Left lung (tissue), 10 donors: ENCODE results near the gene RABL3. TPM values are rescaled to one million over a fixed set of nuclear protein-coding genes. Genes with fewer than 3 reads are reported as not detected.

Source experiments
- ATAC-seq: fragments of 200-7000 bp; cut with Tn5 transposase; one replicate; pipeline ENCODE4 v1.9.1; 2020; ENCODE audit warnings: moderate library complexity
- DNase-seq, 4 donors: peaks; one replicate each; pipeline ENCODE4 v3.0.0-alpha.2; 2013 to 2020
- H3K27ac ChIP-seq, 2 donors: fragments of 200-600 bp; sonication (generic) in 1 of 2; one replicate each; pipeline versions ENCODE4 v1.5.0 to v1.8.0; 2020 to 2021
- H3K27me3 ChIP-seq, 2 donors: fragments of 200-600 bp; sonication (generic) in 1 of 2; one replicate each; pipeline versions ENCODE4 v1.5.0 to v1.8.0; 2020 to 2021
- H3K36me3 ChIP-seq, 2 donors: fragments of 200-600 bp; sonication (generic) in 1 of 2; one replicate each; pipeline versions ENCODE4 v1.5.0 to v1.8.0; 2020 to 2021
- H3K4me1 ChIP-seq, 2 donors: fragments of 200-600 bp; one replicate each; pipeline ENCODE4 v1.8.0; 2021
- H3K4me3 ChIP-seq, 2 donors: fragments of 200-600 bp; sonication (generic) in 1 of 2; one replicate each; pipeline versions ENCODE4 v1.5.0 to v1.8.0; 2020 to 2021; ENCODE audit warnings: mild to moderate bottlenecking in 1 of 2
- H3K9me3 ChIP-seq, 2 donors: fragments of 200-600 bp; sonication (generic) in 1 of 2; one replicate each; pipeline versions ENCODE4 v1.5.0 to v1.8.0; 2020 to 2021
- CTCF ChIP-seq, 2 donors: fragments of 200-600 bp; sonication (generic) in 1 of 2; IDR thresholded peaks; one replicate each; pipeline versions ENCODE4 v1.5.0 to v1.8.0; 2021; ENCODE audit warnings: antibody characterized with exemption in 2 of 2
- intact Hi-C, 2 donors: fragments of 100-400 bp; cut with DNase I; formaldehyde crosslinking; loops; one replicate each; pipeline versions ENCODE4 v1.11.2 to v1.14.2; 2022
- polyA plus RNA-seq, 6 donors: library from polyadenylated mRNA; unstranded; fragments of 120-200 nt; gene quantifications; one replicate each; pipeline ENCODE4 v1.2.1, GENCODE V29; 2013; ENCODE audit not compliant: insufficient read length in 6 of 6
- total RNA-seq, 2 donors: library from RNA; stranded (reverse); fragmentation: NEBNext Ultra II Directional; extraction: Animal tissue kit (Norgen Biotek cat#: 25700); gene quantifications; one replicate each; pipeline ENCODE4 v1.2.1, GENCODE V29; 2021
- donor health status: DM: no; HTN: yes; CAD: no.
- donor health status: DM: no; HTN: no; CAD: no.

Gene RABL3
- total and polyA plus RNA-seq, 8 donors = 19.0 to 29.2 (median 24.1) TPM

- Histone ChIP-seq H3K36me3 (no peaks in the 10 kb centered on the region), H3K9me3 (no peaks in the 10 kb centered on the region), H3K4me1 (no peaks in the 10 kb centered on the region), H3K4me3 (no peak overlapping the region), H3K27me3 (no peaks in the 10 kb centered on the region), H3K27ac (no peak overlapping the region)
- intact Hi-C loops = no loop called here
- TF ChIP-seq CTCF (IDR thresholded peaks at IDR 0.05) = no peak
- DNase-seq (no peak), ATAC-seq (no peak)
Observed at GRCh38 chr3:120659834-120660233, 82.5 kb downstream of the RABL3 start.

DNA sequence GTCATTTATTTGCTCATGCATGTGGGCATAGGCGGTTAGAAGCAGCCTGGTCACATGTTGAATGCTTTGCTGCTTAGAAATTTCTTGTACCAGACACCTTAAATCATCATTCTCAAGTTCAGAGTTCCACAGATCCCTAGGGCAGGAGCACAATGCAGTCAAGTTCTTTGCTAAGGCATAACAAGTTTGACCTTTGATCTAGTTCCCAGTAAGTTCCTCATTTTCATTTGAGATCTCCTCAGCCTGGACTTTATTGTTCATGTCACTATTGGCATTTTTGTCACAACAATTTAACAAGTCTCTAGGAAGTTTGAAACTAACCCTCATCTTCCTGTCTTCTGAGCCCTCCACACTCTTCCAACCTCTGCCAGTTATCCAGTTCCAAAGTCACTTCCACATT, 83.0 kb downstream of the RABL3 start:
- TF ChIP-seq CTCF (IDR thresholded peaks at IDR 0.05) = no peak
- no peaks in the 10 kb centered on the region for H3K27me3 ChIP-seq
- no peak overlapping the region for H3K27ac ChIP-seq
- H3K4me3 ChIP-seq = no peak overlapping the region
- no peak for DNase-seq
- H3K4me1 ChIP-seq = no peaks in the 10 kb centered on the region
- H3K36me3 ChIP-seq = no peaks in the 10 kb centered on the region
- ATAC-seq = no peak
- H3K9me3 ChIP-seq = no peaks in the 10 kb centered on the region
- intact Hi-C loops = no loop called here

DNA sequence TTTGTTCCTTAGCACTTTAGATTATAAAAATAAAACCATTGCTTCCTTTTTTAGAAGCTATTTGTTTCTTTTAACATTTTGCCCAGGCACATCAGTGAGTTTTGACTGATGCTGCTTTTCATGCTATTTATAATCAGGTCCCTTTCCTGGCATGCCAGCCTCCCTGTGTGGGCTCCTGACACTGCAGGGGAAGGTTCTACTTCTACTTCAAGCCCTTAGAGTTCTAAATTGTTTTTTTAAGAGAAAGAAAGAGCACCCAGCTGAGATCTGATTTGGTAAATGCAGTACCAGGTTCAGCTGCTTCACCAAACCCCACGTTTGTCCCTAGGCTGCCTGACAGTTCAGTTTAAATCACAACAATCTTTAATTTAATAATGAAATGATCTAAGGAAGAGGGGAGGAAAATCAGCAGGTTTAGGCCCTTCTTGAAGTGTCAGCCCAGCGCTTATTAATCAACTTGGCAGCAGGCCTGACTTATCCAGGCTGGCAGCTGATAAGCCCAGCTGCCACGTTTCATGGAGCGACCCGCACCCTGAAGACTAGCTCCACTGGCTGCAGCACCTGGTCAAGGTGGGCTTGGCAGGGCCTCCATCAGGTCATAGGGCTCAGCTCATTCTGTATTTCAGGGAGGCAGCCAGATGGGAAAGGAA, 89.3 kb downstream of the RABL3 start:
- intact Hi-C loops = no loop called here
- no peak for TF ChIP-seq CTCF (IDR thresholded peaks at IDR 0.05)
- H3K9me3 ChIP-seq = no peaks in the 10 kb centered on the region
- no peak overlapping the region for H3K4me3 ChIP-seq
- H3K4me1 ChIP-seq = no peaks in the 10 kb centered on the region
- no peaks in the 10 kb centered on the region for H3K36me3 ChIP-seq
- no peak for ATAC-seq
- no peak overlapping the region for H3K27ac ChIP-seq
- H3K27me3 ChIP-seq = no peaks in the 10 kb centered on the region
- DNase-seq = peak in 1 of 4 donors; percentile 41

DNA sequence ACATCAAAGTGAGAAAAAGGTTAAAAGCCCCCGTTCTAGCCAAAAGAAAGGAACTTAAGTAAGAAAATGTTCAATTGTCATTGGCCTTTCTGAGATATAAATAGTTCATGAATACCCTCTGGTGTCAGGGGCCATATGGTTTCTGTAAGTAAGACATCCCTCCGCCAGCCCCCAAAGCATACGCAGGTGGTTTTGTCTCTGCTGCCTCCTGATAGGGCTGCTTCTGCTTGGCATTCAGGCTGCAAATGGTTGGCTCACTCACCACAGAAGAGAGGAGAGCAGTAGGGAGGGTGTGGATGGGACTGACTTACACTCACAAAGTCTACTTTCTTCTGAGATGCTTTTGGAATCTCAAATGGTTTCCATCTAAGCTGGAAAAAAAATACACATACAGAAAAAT, 90.0 kb downstream of the RABL3 start:
- intact Hi-C loops = no loop called here
- no peak for DNase-seq
- no peak for TF ChIP-seq CTCF (IDR thresholded peaks at IDR 0.05)

DNA sequence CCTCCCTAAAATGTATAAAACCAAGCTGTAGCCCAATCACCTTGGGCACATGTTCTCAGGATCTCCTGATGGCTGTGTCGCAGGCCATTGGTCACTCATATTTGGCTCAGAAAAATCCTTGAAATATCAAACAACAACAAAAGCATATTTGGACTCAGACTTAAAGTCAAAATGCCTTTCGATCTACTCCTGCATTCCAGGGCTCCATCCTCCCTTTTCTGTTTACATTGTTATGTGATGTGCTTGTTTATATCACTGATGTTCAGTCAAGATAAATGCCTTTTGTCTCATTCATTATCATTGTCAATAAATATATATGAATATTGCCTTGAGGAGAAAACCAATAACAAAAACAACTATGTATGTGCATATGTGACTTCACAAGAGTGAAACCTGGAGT, 92.0 kb downstream of the RABL3 start:
- Histone ChIP-seq H3K4me3 (no peak overlapping the region), H3K36me3 (no peaks in the 10 kb centered on the region), H3K4me1 (no peaks in the 10 kb centered on the region), H3K27me3 (no peaks in the 10 kb centered on the region), H3K9me3 (no peaks in the 10 kb centered on the region), H3K27ac (no peak overlapping the region)
- ATAC-seq (no peak), DNase-seq (no peak)
- intact Hi-C loops = no loop called here
- no peak for TF ChIP-seq CTCF (IDR thresholded peaks at IDR 0.05)

More for the DNA sequence above, 90.0 kb downstream of the RABL3 start:
- Histone ChIP-seq H3K27ac (no peak overlapping the region), H3K9me3 (no peaks in the 10 kb centered on the region), H3K4me1 (no peaks in the 10 kb centered on the region), H3K4me3 (no peak overlapping the region), H3K36me3 (no peaks in the 10 kb centered on the region), H3K27me3 (no peaks in the 10 kb centered on the region)
- no peak for ATAC-seq
